A549 (cell line): ENCODE data around the gene FAM120B.

Source experiments
- CHD2 ChIP-seq: fragments of 150-350 bp; IDR thresholded peaks from 2 replicates; pipeline ENCODE4 v1.6.1; 2014; ENCODE audit warnings: low read length; ENCODE audit not compliant: partially characterized antibody
- POLR2A ChIP-seq: IDR thresholded peaks from 2 replicates; pipeline ENCODE4 v1.6.1; 2012; ENCODE audit warnings: mild to moderate bottlenecking, low read length
- ZFP36 ChIP-seq: fragments of 450-650 bp; IDR thresholded peaks from 2 replicates; pipeline ENCODE4 v1.6.1; 2014; ENCODE audit warnings: borderline replicate concordance; ENCODE audit not compliant: partially characterized antibody

DNA sequence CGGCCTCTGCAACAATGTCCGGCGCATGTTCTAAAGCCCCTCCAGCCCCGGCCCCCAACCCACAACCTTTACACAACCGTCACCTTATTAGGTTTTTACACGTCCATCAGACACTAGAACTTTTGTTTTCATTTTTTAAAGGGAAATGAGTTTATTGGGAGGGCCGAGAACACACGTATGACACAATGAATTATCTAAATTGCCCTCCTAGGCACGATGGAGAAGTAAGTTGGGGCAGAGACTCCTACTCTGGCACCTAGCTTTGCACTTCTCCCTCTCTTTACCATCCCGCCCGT lies 14.5 kb upstream of the FAM120B start:
- no peak for TF ChIP-seq ZFP36
- TF ChIP-seq POLR2A: no peak
- TF ChIP-seq CHD2: no peak
